Testis (tissue), 2 donors: ENCODE data around the gene CCSER1.

Source experiments
- CTCF ChIP-seq, 3 experiments: fragments of 450-650 bp in 2 of 3; fragments of 200-600 bp in 1 of 3; sonication (generic) in 1 of 3; IDR thresholded peaks; one replicate each; pipeline ENCODE4 v1.5.1; 2016 to 2019; ENCODE audit warnings: antibody characterized with exemption in 3 of 3, mild to moderate bottlenecking in 2 of 3, moderate library complexity in 1 of 3
- POLR2A ChIP-seq: fragments of 450-650 bp; IDR thresholded peaks from one replicate; pipeline ENCODE4 v1.6.1; 2017; ENCODE audit warnings: antibody characterized with exemption, mild to moderate bottlenecking, moderate library complexity

DNA sequence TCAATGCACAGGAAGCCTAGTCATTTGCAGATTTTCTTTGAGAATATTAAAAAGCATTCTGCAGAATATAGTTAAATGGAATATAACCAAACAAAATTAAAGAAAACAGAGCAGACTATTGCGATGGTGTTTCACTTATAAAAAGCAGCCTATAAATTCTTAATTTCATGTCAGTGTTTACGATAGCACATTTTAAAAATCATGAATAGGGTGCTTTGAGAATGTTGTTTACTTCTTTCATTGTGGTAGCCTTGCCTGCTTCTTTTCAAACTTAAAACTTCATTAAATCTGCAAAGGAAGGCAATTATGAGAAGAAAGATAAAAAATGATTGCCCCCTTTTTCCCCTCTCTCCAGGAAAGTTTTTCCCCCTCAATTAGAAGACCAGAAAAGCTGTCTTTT, 748.6 kb downstream of the CCSER1 start:
- TF ChIP-seq CTCF (IDR thresholded peaks at IDR 0.05), result no peak
- no peak for TF ChIP-seq POLR2A
